CD4-positive, alpha-beta T cell treated with Interleukin-17A for 1 hour (primary cell): ENCODE measurements around the gene RUNDC3A.
A peak's percentile ranks its signal among the peaks of the same experiment; 100 is the strongest.

Source experiments
- DNase-seq: peaks from one replicate; pipeline ENCODE4 v3.0.0-alpha.2; 2020

RUNDC3A gene

GRCh38 chr17:44284024-44284400, 24.4 kb upstream of the RUNDC3A start:
- DNase-seq: no peak

GRCh38 chr17:44287651-44288050, 20.8 kb upstream of the RUNDC3A start:
- no peak for DNase-seq

- DNase-seq: no peak
Observed at GRCh38 chr17:44293509-44294226, 14.7 kb upstream of the RUNDC3A start.

GRCh38 chr17:44297975-44298374, 10.4 kb upstream of the RUNDC3A start:
- no peak for DNase-seq

GRCh38 chr17:44304651-44305050, 3.8 kb upstream of the RUNDC3A start:
- DNase-seq: no peak

GRCh38 chr17:44307387-44308186, 814 bp upstream of the RUNDC3A start:
- DNase-seq: no peak

- no peak for DNase-seq
Observed at GRCh38 chr17:44308865-44309264, 464 bp downstream of the RUNDC3A start.

- no peak for DNase-seq
Observed at GRCh38 chr17:44309472-44309871, 1.1 kb downstream of the RUNDC3A start.

- no peak for DNase-seq
Observed at GRCh38 chr17:44310188-44310587, 1.8 kb downstream of the RUNDC3A start.

- DNase-seq: no peak
Observed at GRCh38 chr17:44310609-44311376, 2.4 kb downstream of the RUNDC3A start.

GRCh38 chr17:44311562-44312181, 3.3 kb downstream of the RUNDC3A start:
- DNase-seq: no peak

GRCh38 chr17:44312396-44313104, 4.1 kb downstream of the RUNDC3A start:
- no peak for DNase-seq

GRCh38 chr17:44314031-44314430, 5.6 kb downstream of the RUNDC3A start:
- no peak for DNase-seq

GRCh38 chr17:44314524-44314868, 6.1 kb downstream of the RUNDC3A start:
- no peak for DNase-seq

- DNase-seq: peak; percentile 30
Observed at GRCh38 chr17:44314869-44315661, 6.7 kb downstream of the RUNDC3A start.

- no peak for DNase-seq
Observed at GRCh38 chr17:44315760-44316731, 7.6 kb downstream of the RUNDC3A start.

- no peak for DNase-seq
Observed at GRCh38 chr17:44317545-44317944, 9.1 kb downstream of the RUNDC3A start.

GRCh38 chr17:44318077-44318892, 9.9 kb downstream of the RUNDC3A start:
- no peak for DNase-seq

- no peak for DNase-seq
Observed at GRCh38 chr17:44320066-44320465, 11.7 kb downstream of the RUNDC3A start.
